Endothelial cell of umbilical vein (primary cell): ENCODE measurements around the gene ATP6V1F. TPM values are rescaled to one million over a fixed set of nuclear protein-coding genes. Genes with fewer than 3 reads are reported as not detected.

Experiments
- BruUV-seq: library from RNA; stranded (reverse); fragments of 400-500 nt; replicated peaks from 2 replicates; lab custom pipeline; 2021; lab: Mats Ljungman, UMichigan
- CTCF ChIA-PET: fragments of 300-600, 350-600 bp; sonication (Branson Sonifier 250); formaldehyde crosslinking; loops from one replicate; lab custom pipeline; 2021; ENCODE audit warnings: antibody characterized with exemption, inconsistent platforms; lab: Charles Lee
- POLR2A ChIA-PET: fragments of 300-600, 350-600 bp; sonication (Branson Sonifier 250); formaldehyde crosslinking; loops from one replicate; lab custom pipeline; 2021; ENCODE audit warnings: antibody characterized with exemption, inconsistent platforms; lab: Charles Lee
- DNase-seq: peaks from one replicate; pipeline ENCODE4 v3.0.0-alpha.2; 2011; ENCODE audit warnings: low read depth, low spot score
- FAIRE-seq: peaks from 2 replicates; lab custom pipeline; 2011; peaks lifted over from hg19 to GRCh38; lab: Jason Lieb, UNC
- H2AFZ ChIP-seq: 2 replicates; pipeline ENCODE4 v1.6.0; 2012; ENCODE audit warnings: low read depth, low read length, control low read depth, inconsistent platforms
- H3K27ac ChIP-seq: 2 replicates; pipeline ENCODE4 v1.5.1; 2011; ENCODE audit warnings: low read depth, mild to moderate bottlenecking, control low read depth, low read length, moderate library complexity; ENCODE audit not compliant: insufficient read depth
- H3K27me3 ChIP-seq, 2 experiments: 2 replicates each; pipeline versions ENCODE4 v1.6.0 to v1.6.1; 2011; ENCODE audit warnings: low read length in 2 of 2, mixed read lengths in 1 of 2; ENCODE audit not compliant: control insufficient read depth in 2 of 2, insufficient read depth in 2 of 2
- H3K36me3 ChIP-seq, 2 experiments: 2 replicates in 1 of 2; 3 replicates in 1 of 2; pipeline ENCODE4 v1.5.1; 2011; ENCODE audit warnings: low read length in 2 of 2, mild to moderate bottlenecking in 1 of 2, moderate library complexity in 1 of 2; ENCODE audit not compliant: control insufficient read depth in 2 of 2, insufficient read depth in 2 of 2; ENCODE audit errors: extremely low read depth in 1 of 2
- H3K4me1 ChIP-seq: 3 replicates; pipeline ENCODE4 v1.5.1; 2011; ENCODE audit warnings: mild to moderate bottlenecking, low read length; ENCODE audit not compliant: control insufficient read depth, insufficient read depth; ENCODE audit errors: extremely low read depth
- H3K4me2 ChIP-seq: 2 replicates; pipeline ENCODE4 v1.6.1; 2011; ENCODE audit warnings: low read length, control low read depth, mixed read lengths; ENCODE audit not compliant: insufficient read depth
- H3K4me3 ChIP-seq, 3 experiments: fragments of 200-600 bp in 1 of 3; sonication (generic), shearing (Covaris generic) in 1 of 3; replicated peaks in 1 of 3; 2 replicates each; pipeline ENCODE4 v1.5.1; 2011 to 2016; ENCODE audit warnings: control low read depth in 3 of 3, low read length in 3 of 3, mild to moderate bottlenecking in 2 of 3, inconsistent platforms in 1 of 3, low read depth in 1 of 3, moderate library complexity in 1 of 3; ENCODE audit not compliant: insufficient read depth in 1 of 3
- H3K79me2 ChIP-seq: 2 replicates; pipeline ENCODE4 v1.6.0; 2012; ENCODE audit warnings: low read length, inconsistent platforms; ENCODE audit not compliant: control insufficient read depth, insufficient read depth
- H3K9ac ChIP-seq: replicated peaks from 2 replicates; pipeline ENCODE3; 2011; ENCODE audit warnings: low read length, control low read depth; ENCODE audit not compliant: insufficient read depth; ENCODE audit errors: extremely low read depth
- H3K9me1 ChIP-seq: replicated peaks from 3 replicates; pipeline ENCODE4 v1.6.0; 2011; ENCODE audit warnings: mild to moderate bottlenecking, low read length; ENCODE audit not compliant: control insufficient read depth, insufficient read depth; ENCODE audit errors: extremely low read depth
- H3K9me3 ChIP-seq: replicated peaks from 2 replicates; pipeline ENCODE4 v1.5.1; 2012; ENCODE audit warnings: low read length, inconsistent platforms; ENCODE audit not compliant: control insufficient read depth, insufficient read depth
- H4K20me1 ChIP-seq: replicated peaks from 2 replicates; pipeline ENCODE3; 2011; ENCODE audit warnings: mild to moderate bottlenecking, low read length; ENCODE audit not compliant: control insufficient read depth, insufficient read depth; ENCODE audit errors: extremely low read depth
- EZH2 ChIP-seq: IDR thresholded peaks from 2 replicates; pipeline ENCODE4 v1.6.1; 2012; ENCODE audit warnings: borderline replicate concordance, low read depth, mild to moderate bottlenecking, moderate library complexity, low read length, inconsistent platforms; ENCODE audit not compliant: severe bottlenecking
- FOS ChIP-seq: IDR thresholded peaks from 2 replicates; pipeline ENCODE4 v1.6.1; 2011; ENCODE audit warnings: mild to moderate bottlenecking, low read length, moderate library complexity, borderline replicate concordance; ENCODE audit not compliant: insufficient read depth
- GATA2 ChIP-seq: IDR thresholded peaks from 2 replicates; pipeline ENCODE4 v1.7.0; 2011; ENCODE audit warnings: low read depth, mild to moderate bottlenecking, moderate library complexity, mixed read lengths, low read length; ENCODE audit not compliant: insufficient read length, insufficient read depth
- JUN ChIP-seq: IDR thresholded peaks from 2 replicates; pipeline ENCODE4 v1.6.1; 2011; ENCODE audit warnings: borderline replicate concordance, low read depth; ENCODE audit not compliant: insufficient read length, insufficient read depth
- MAX ChIP-seq: IDR thresholded peaks from 2 replicates; pipeline ENCODE4 v1.6.1; 2011; ENCODE audit not compliant: insufficient read depth, insufficient read length
- MYC ChIP-seq: IDR thresholded peaks from one replicate; pipeline ENCODE4 v1.6.1; 2011; ENCODE audit warnings: mild to moderate bottlenecking, low read depth, low read length
- POLR2A ChIP-seq: IDR thresholded peaks from 2 replicates; pipeline ENCODE4 v1.6.1; 2012; ENCODE audit warnings: low read depth, mild to moderate bottlenecking, control low read depth, low read length
- POLR2AphosphoS5 ChIP-seq: IDR thresholded peaks from 2 replicates; pipeline ENCODE4 v1.6.1; 2012; ENCODE audit warnings: low read depth, mild to moderate bottlenecking, control low read depth, low read length, moderate library complexity; ENCODE audit not compliant: insufficient read depth
- dilution Hi-C: fragments of 300-500 bp; cut with MboI; formaldehyde crosslinking; loops from one replicate; pipeline ENCODE4 v1.15.0; 2019; ENCODE audit warnings: low sequenced_read_pairs; ENCODE audit not compliant: extremely low pct_ligation_motif_present
- intact Hi-C: fragments of 100-400 bp; cut with micrococcal nuclease; formaldehyde crosslinking; loops from one replicate; pipeline ENCODE4 v1.10.0; 2022
- polyA plus RNA-seq, 4 experiments: library from polyadenylated mRNA; depleted of rRNA in 3 of 4; stranded (reverse) in 3 of 4; unstranded in 1 of 4; fragments of >200 nt; gene quantifications; 2 replicates each; pipeline versions ENCODE4 v1.2.1 to v1.2.3, GENCODE V29; 2011 to 2012; ENCODE audit warnings: missing spikeins in 1 of 4
- total RNA-seq: library from RNA; stranded (reverse); gene quantifications from 2 replicates; pipeline ENCODE4 v1.2.3, GENCODE V29; 2021
- TF ChIP-seq, protein P1 (sequence below), 2 donors: IDR thresholded peaks; 1 replicate in 1 of 2; 2 replicates in 1 of 2; pipeline ENCODE4 v1.5.1; 2011; ENCODE audit warnings: low read length in 2 of 2, mild to moderate bottlenecking in 2 of 2, moderate library complexity in 2 of 2, control low read depth in 1 of 2, inconsistent platforms in 1 of 2, low read depth in 1 of 2; ENCODE audit not compliant: insufficient read depth in 1 of 2; ENCODE audit errors: extremely low read depth in 1 of 2

ATP6V1F gene
- total and polyA plus RNA-seq, 2 donors (not counting 3 experiments of a cell fraction or from before 2014, with no cell fraction given) = 156 to 360 TPM

DNA sequence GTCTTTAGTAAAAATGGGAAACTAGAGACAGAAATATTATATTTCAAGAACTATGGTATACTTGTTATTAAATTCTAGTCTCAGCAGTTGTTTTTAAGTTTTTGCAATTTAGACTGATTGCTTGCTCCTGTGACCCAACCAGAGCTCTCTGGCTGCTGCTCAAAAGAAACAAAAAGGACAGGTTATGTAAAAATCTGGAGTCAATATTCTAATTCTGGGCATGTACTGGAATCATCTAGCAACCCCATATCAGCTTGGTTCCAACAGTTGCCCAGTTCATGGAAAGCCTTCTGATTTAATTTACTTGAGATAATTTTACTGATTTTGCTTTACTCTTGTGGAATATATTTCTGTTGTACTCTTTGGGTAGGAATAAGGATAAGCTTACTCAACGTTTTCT, 37.6 kb downstream of the ATP6V1F start:
- intact Hi-C loops (no loop called here), dilution Hi-C loops (no loop called here)
- Histone ChIP-seq H3K79me2 (no peaks in the 10 kb centered on the region), H3K27ac (no peak overlapping the region), H3K27me3 (peaks cover 2 to 11% of the 10 kb centered on the region in 2 experiments), H2AFZ (no peak overlapping the region), H3K9me3 (no peaks in the 10 kb centered on the region), H3K4me1 (no peaks in the 10 kb centered on the region), H3K9me1 (no peaks in the 10 kb centered on the region), H3K4me2 (no peak overlapping the region), H4K20me1 (no peaks in the 10 kb centered on the region), H3K4me3 (no peak overlapping the region), H3K9ac (no peak overlapping the region), H3K36me3 (no peaks in the 10 kb centered on the region)
- DNase-seq (no peak), FAIRE-seq (no peak)
- ChIA-PET CTCF (interaction anchor here (1.4 to 2.7 kb wide), 2 partner anchors 17 to 191 kb away, joined by 3 to 11 read pairs; no protein-coding TSS in a partner anchor), POLR2A (no interaction called here)
- TF ChIP-seq MAX = no peak
- no peak for TF ChIP-seq POLR2AphosphoS5
- TF ChIP-seq, protein P1, sequence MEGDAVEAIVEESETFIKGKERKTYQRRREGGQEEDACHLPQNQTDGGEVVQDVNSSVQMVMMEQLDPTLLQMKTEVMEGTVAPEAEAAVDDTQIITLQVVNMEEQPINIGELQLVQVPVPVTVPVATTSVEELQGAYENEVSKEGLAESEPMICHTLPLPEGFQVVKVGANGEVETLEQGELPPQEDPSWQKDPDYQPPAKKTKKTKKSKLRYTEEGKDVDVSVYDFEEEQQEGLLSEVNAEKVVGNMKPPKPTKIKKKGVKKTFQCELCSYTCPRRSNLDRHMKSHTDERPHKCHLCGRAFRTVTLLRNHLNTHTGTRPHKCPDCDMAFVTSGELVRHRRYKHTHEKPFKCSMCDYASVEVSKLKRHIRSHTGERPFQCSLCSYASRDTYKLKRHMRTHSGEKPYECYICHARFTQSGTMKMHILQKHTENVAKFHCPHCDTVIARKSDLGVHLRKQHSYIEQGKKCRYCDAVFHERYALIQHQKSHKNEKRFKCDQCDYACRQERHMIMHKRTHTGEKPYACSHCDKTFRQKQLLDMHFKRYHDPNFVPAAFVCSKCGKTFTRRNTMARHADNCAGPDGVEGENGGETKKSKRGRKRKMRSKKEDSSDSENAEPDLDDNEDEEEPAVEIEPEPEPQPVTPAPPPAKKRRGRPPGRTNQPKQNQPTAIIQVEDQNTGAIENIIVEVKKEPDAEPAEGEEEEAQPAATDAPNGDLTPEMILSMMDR (IDR thresholded peaks at IDR 0.05; ENCODE audit: extremely low read depth in 1 of 2, insufficient read depth in 1 of 2, low read depth in 1 of 2, low read length in 2 of 2) = no peak
- TF ChIP-seq MYC = no peak
- no peak for TF ChIP-seq POLR2A
- TF ChIP-seq FOS = no peak
- TF ChIP-seq JUN = no peak
- no peak for TF ChIP-seq EZH2
- no peak for TF ChIP-seq GATA2
- BruUV-seq = no TSS peak
